Activated effector memory CD4-positive, alpha-beta T cell treated with anti-CD3 and anti-CD28 coated beads, Interleukin-2, amount 50 U/mL, for 16 hours (primary cell): ENCODE measurements around the gene SLC14A1.

ENCODE experiments used
- DNase-seq: peaks from one replicate; pipeline ENCODE4 v3.0.0-alpha.2; 2020

SLC14A1 gene

DNA sequence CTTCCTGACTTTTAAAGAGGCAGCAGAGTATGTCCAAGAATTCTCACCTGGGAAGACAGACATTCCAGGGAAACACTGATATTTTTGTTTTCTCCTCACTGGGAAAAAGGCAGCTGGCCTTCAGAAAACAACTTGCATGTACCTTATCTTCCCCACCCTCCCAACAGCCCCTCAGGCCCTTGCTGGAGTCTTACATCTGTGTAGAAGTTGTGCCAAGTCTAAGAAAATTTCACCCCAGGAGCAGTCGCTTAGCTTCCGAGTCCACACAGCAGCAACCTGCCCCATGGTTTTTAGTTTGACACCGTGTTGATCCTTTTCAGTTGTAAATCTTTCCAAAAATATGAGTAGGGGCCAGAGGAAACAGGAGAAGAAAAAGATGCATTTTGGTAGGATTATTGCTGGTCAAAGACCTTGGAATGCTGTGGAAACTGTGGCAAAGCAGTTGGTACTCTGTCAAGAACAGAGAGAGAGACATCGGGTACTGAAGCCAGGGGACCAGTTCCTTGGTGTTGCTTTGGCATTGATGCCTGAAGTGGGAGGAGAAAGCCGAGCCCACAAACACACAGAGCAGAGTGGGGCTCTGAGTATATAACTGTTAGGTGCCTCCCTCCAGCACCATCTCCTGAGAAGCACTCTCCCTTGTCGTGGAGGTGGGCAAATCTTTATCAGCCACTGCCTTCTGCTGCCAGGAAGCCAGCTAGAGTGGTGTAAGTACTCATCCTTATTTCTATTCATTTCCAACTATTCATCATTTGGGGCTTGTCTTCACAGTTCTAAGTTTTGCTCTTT is at the start of gene SLC14A1:
TSS of gene SLC14A1 (plus strand) at position 615 of the 789 bp plus-strand sequence. CDS start 6,140 bp downstream, outside the sequence.
- no peak for DNase-seq

DNA sequence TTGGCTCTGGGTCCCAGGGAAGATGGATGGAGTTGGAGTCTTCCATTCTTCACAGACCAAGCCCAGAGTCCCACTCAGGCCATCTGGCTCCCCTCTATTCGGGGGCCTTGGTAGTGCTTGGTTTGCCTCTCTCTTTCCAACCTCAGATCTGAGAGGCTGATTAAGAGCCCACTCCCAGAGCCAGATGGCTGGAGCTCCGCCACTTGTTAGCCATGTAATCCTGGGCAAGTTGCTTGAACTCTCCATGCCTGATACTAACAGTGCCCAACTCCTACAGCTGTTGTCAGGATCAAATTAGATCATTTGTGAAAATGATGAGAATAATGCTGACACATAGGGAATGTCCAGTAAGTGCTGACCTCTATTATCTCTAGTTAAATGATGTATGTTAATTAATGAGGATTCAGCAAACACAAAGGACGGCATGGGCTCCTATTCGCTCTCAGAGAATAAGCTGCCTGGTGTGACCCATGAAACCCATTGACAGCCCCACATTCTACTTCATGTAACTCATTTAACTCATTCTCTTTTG is 46.6 kb upstream of the SLC14A1 start:
- no peak for DNase-seq

DNA sequence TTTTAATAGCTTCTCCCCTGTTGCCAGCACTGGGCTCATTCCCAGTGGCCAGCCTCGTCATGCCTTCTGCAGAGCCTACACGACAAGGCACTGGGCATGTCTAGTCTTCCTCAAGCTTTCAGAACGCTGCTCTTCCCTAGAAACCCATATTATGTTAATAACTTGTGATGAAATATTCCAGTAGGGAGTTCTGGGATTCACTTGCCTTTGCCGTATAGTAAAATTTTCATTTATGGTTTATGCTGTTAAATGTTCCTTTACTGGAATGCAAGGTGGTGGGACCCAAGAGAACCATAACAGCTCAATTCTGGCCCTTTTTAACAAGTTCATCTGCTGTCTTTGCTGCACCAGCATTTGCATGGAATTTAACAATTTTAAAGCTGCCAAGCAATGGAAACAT is 45.5 kb upstream of the SLC14A1 start:
- DNase-seq, result no peak

DNA sequence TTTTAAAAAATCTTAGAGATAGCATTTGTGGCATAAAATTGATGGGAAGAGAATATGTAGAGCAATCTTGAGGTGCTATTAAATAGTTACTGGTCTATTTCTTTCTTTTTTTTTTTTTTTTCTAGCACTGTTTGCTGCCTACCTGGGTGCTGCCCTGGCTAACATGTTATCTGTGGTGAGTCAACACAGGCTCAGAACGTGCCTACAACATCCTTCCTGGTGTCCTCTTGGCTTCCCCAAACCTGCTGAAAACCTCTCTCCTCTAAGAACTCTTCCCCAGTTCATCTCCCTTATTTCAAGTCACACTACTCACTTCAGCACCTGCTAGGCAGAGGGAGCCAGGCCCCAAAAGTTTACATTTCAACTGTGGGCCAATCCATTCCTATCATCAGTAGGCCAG is 45.1 kb upstream of the SLC14A1 start:
- DNase-seq, result no peak

DNA sequence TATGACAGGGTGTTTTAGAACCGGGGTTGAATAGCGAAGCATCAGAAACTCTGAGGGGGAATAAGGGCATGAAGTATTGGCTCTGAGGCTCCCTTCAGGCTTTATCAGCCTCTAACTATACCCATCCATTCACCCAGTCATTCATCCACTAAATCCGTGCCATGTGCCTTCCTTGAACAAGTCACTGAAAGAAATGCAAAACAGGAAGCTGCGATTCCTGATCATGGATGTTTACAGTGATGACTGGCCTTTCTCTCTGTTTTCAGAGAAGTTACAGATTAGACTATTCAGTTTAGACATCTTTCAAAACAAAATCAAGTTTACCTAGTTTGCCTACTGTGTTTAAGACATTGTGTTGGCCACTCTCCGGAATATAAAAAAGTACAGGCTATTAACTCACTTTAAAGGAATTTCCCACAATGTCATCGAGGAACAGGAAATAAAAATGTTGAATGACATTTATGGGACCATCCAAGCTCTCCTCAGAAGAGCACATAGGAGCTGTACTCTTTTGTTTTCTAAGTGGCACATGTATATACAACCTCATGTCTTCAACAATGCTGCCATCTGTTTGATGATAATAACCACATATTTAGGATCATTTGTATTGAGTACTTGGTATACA is 43.8 kb upstream of the SLC14A1 start:
- no peak for DNase-seq

DNA sequence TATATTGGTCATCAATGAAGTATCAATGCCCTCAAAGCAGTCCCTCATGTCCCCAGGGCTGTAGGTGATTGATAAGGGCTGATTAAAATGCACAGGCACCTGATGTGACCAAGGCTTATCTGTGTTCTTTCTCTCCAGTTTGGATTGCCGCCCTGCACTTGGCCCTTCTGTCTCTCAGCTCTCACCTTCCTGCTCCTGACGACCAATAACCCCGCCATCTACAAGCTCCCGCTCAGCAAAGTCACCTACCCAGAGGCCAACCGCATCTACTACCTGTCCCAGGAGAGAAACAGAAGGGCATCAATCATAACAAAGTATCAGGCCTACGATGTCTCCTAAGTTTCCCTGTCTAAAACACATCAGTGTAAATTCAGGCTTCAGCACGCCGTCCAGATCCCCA is 41.8 kb upstream of the SLC14A1 start:
- no peak for DNase-seq

DNA sequence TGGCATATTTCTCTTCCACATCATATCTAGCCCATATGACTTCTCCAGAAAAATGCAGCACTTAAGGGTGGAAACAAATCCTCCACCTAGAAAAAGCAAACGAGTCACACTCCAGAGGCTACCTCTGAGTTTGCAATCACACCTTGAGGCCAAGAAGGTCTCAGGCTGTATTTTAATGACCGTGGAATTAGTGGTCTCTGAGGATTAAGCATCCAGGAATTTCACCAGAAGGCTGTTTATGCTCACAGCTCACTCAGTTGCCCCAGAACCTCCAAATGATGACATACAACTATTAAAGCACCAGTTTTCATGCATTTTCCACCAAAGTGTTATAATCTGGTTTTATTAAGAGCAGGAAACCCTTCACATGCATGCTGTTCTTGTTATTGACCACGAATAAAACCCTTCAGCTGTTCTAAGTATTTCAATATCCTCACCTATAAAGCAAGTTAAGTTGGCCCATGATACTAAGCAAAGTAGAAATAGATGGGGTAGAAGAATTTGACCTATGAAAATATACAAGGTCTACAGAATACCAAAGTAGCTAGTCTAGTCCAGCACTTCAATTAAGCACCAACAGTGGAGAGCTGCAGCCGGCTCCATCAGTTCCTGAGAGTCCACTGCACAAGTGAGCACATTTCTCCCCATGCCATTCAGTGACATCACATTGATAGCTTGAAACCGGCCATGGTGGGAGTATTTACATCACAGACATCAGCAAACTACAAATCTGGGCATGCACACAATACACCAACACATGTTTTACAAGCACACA is 39.5 kb upstream of the SLC14A1 start:
- DNase-seq, result no peak

DNA sequence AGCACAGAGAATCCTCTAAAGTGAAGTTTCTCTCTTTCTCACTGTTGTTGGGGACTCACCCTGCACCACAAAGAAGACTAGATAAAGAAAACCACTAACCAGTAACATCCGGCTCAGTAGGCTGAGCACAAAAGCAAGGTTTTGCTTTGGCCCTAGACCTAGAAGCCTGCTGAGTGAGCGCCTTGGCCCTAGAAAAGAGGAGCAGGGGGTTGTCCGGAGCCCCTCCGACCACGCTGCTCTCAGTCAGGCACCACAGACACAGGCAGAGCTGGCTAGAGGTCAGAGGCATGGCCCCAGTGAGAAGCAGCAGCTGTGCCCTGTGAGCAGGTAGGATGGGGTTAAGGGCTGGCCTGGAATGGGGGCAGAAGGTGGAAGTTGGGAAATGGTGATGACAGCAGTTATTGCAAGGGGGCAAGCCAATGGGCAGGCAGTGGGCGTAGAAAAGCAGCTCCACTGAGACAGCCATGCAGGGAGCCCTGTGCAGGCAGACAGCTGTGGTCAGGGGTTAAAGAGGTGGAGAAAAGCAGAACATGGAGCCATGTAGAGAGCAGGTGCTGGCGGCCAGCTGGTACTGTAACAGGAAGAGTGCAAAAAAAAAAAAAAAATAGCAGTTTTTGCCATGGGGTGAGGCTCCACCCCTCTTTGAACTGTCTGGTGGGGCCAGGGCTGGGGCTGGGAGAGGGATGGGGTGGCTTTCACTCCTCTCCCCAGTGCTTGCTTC is 36.9 kb upstream of the SLC14A1 start:
- DNase-seq, result peak; percentile 77

DNA sequence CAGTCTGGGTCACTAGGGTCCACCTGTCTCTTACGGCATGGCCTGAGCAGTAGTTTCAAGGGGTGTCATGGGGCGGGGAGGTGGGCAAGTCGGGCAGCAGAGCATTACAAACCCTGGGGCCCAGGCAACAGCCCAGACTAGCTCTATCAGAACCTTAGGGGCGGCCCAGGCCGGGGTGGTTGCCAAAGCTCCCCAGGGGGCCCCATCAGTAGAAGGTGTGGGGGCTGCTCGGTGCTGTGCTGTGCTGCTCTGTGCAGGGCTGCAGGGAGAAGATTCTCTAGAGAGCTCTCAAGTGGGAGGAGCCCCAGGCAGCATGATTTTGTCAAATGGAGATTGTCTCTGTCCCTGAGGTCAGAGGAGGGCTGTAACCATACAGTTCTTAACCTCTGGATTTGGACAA is 36.4 kb upstream of the SLC14A1 start:
- peak; percentile 67 for DNase-seq

DNA sequence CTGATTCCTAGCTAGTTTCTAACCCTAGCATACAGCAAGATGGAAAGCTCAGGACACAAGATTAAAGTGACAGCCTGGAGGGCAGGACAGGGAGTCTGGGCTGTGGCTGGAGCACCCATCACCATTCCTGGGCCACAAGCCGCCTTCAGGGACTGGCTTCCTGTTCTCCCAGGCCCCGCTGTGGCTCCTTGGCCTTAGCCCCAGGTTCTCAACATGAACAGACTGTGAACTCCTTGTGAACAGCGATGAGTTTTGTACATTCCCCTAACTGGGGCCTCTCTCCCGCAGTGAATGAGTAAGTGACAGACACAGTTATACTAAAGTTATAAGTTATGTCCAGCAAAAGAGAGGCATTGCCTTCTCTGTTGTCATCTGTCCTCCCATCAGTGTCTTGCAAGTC is 35.9 kb upstream of the SLC14A1 start:
- DNase-seq, result no peak

DNA sequence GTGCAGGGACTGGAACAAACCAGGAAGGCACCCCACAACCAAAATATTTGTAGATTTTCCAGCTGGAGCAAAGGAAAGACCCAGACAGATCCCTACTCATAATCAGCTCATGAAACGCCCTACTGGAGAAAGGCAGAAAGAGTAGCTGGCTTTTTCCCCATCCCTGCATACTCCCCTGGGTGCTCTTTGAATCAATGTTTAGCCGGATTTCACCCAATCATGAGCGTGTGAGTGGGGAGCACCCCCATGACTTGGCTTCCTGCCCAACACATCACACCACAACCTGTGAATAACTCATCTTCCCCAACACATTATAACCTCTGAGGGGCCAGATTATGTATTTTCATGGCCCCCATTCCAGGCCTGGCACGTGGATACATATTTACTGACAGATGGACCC is 35.1 kb upstream of the SLC14A1 start:
- DNase-seq, result peak; percentile 81

DNA sequence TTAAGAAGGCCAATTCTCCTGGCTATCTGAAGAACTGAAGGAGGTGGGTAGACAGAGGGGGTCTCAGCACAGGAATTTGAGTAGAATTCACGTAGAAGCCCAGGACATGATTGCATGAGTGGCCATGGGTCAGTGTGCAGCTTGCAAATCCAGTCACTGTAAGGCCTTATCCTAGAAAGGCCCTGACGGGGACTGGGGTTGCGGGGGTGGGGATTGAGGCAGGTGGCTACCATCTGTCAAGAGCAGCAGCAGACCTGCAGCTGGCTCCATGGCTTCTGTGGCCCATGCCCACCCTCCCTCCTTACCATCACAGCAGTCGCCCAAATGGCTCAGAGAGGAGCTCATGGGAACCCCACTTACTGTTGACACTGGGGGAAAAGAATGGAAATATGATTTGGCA is 34.6 kb upstream of the SLC14A1 start:
- no peak for DNase-seq

DNA sequence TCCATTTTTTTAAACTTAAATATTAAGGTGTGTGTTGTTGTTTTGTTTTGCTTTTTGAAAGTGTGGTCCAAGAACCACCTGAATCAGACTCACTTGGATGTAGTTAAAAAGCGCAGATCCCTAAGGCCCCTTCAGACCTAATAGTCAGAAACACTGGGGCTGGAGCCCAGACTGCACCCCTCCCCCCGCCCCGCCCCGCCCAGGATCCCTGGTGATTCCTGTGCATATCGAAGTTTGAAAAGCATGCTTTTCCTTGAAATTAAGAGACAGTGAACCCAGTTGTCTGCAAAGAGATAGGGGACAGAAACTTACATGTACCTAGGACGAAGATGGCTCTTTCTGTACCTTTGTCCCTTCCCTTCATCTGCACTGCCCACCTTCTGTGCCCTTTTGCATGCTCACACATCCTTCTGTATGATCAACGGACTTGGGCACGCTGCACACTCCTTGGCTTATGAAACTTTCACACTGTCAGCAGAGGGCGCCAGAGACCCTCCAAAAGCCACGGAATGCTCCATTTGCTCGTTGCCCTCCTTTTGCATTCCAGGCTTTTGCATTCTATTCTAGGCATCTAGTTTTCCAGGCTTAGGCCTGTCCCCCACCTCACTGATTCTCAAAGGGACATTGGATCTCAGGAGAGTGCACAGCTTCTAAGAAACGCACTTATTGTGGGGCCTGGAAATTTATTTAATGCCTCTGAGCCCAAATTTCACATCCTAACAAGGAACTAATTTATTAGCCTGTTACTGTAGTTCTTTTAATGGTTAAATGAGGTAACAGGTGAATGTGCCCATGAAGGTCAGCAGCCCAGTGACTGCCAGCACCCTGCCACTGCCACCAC is 32.8 kb upstream of the SLC14A1 start:
- peak; percentile 89 for DNase-seq

DNA sequence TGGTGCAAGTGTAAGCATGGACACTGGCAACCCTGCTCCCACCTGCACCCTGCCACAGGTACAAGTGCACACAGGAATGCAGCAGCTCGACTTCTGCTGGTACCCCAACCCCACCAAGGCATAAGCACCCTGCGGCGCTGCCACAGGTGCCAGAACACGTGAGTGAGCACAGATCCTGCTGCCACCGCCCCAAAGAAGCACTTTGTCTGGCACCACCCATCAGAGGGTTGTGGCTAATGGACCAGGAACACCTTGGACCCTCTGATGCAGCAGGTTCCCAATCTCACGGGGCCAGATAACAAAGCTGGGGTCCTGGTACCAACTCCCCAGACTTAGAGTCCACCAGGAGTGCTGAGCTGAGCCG is 32.2 kb upstream of the SLC14A1 start:
- DNase-seq, result no peak

DNA sequence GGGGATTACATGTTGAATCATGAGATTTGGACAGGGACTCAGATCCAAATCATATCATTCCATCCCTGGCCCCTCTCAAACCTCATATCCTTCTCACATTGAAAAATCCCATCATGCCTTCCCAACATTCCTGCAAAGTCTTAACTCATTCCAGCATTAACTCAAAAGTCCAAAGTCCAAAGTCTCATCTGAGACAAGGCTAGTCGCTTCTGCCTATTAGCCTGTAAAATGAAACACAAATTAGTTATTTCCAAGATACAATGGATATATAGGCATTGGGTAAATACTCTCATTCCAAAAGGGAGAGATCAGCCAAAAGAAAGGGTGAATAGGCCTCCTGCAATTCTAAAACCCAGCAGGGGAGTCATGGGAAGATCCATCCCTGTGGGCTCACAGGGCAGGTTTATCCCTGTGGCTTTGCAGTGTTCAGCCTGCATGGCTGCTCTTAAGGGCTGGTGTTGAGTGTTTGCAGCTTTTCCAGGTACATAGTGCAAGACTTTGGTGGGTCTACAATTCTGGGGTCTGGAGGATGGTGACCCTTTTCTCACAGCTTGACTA is 21.2 kb upstream of the SLC14A1 start:
- DNase-seq, result no peak

DNA sequence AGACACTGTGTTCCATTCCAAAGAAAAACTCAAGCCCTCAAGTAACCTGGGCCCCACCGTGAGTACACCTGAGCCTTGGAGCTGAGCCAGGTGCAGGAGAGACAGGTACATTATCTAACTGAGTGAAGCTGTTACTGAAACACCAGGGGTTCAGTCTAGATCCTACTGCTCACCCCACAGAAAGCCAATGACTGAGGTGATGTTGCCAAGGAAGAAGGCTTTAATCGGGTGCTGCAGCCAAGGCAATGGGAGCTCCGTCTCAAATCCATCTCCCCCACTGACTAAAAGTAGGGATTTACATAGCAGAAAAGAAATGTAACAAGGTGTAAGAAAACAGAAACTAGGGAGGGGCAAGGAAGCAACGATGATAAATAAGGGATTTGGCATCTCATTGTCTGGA is 15.2 kb upstream of the SLC14A1 start:
- no peak for DNase-seq

DNA sequence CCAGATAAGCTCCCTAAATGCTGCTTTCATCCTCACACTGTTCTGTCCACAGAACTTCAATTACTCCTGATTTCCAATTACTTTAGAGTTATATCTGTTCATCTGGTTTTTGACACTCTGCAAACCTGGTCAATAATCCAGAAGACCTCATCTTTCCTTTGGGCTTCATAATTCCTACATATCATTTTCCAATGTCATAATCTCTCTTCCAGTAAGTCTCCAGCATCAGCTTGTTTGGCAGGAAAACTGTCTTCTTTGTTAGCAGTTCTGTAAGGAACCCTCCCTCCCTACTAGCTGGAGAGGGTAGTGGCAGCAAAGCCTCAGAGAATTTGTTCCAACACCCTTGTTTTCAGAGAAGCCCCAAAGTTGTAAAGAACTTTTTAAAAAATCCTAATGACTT is 11.9 kb upstream of the SLC14A1 start:
- no peak for DNase-seq

DNA sequence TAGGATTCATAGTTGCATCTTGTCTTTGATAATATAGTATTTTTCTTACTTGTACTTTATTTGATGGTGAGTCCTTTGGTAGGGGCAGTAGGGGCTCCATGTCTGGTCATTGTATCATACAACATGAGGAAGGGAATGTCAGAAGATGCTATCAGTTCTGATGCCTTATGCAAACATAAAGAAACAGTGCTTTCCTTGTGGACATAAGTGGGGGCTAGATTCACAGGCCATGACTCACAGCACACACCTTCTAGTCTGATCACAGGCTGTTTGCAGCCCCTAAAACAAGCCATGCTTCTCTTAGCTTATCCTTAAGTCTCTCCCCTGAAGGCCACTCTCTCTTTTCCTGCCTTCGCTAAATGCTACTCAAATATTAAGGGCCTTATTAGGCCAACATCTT is 10.7 kb upstream of the SLC14A1 start:
- DNase-seq, result no peak

DNA sequence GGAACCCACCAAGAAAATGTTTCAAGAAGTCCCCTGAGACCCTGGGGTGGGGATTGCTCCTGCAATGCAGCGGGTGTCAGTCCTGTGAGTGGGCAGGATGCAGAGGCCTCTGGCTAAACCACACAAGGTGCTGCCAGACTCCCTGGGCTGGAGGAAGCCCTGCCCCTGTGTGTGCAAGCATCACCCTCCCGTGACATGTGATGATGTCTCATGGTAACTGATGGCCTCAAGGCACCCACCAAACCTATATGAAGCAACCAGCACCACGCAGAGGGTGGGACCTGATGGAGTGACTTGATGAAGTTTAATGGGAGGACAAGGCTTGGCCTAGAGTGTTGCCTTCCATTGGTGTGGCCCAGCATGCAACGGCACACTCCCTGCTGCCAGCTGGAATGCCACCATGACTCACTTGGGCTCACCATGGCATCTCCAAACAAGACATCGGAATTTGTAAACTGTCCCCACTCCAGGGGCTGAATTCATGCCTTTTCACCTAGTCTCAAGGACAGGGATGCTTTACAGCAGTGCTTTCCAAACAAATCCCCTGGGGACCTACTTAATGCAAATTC is 8.7 kb upstream of the SLC14A1 start:
- no peak for DNase-seq

DNA sequence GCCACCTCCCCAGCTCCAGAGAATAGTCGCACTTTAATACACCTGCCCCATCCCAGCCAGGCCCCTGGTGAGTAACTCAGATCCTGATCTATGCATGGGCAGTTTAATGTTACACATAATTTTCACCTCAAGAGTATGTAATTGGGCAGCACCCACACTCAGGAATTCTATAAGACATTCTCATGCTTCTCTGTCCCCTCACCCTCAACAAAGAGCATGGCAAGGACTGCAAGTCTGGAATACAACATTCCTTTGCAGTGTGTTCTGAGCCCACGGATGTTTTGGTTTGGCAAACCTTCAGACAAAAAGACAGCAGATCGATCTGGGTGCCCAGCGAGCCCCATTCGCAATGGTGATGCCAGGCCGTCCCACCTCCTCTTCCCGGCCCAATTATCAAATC is 4.9 kb upstream of the SLC14A1 start:
- no peak for DNase-seq

DNA sequence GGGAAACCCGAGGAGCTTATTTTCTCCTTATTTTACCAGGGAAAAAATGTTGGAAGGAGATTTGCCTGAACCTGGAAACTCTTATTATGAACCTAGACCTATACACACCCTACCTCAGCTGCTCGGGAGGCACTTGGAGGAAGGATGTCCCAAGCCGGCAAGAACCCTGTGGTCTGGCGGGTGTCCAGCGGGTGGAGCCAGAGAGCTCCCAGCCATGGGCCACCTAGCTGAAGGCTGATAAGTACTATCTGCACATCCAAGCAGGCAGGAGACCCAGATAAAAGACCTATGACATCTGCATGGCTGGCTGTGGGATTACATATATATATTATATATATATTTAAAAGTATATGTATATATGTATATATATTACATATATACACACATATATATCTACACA is 1.1 kb upstream of the SLC14A1 start:
- peak; percentile 86 for DNase-seq
